K562 (cell line): ENCODE data around the gene ADRA2B. TPM values are rescaled to one million over a fixed set of nuclear protein-coding genes. Genes with fewer than 3 reads are reported as not detected.

ENCODE experiments used
- ARID2 ChIP-seq: fragments of 450-650 bp; IDR thresholded peaks from 2 replicates; pipeline ENCODE4 v1.6.1; 2017; ENCODE audit warnings: antibody characterized with exemption, mild to moderate bottlenecking
- CC2D1A ChIP-seq: fragments of 450-650 bp; IDR thresholded peaks from 2 replicates; pipeline ENCODE4 v1.6.1; 2017; ENCODE audit warnings: mild to moderate bottlenecking
- GATAD2A ChIP-seq: fragments of 450-650 bp; IDR thresholded peaks from 2 replicates; pipeline ENCODE4 v1.6.1; 2017
- HSF4 ChIP-seq: fragments of 250-450 bp; sonication (Bioruptor Pico); IDR thresholded peaks from 2 replicates; pipeline ENCODE4 v2.1.2; 2022; ENCODE audit warnings: mild to moderate bottlenecking, moderate library complexity, borderline replicate concordance
- NCOA4 ChIP-seq: fragments of 450-650 bp; IDR thresholded peaks from 2 replicates; pipeline ENCODE4 v1.6.1; 2018; ENCODE audit warnings: mild to moderate bottlenecking; ENCODE audit not compliant: partially characterized antibody
- RAD21 ChIP-seq, 2 experiments: fragments of 250-450 bp in 1 of 2; fragments of 450-650 bp in 1 of 2; sonication (Bioruptor Pico) in 1 of 2; formaldehyde crosslinking in 1 of 2; IDR thresholded peaks in 1 of 2; conservative IDR thresholded peaks in 1 of 2; 2 replicates each; pipeline versions ENCODE4 v1.4.0 to v1.8.0; 2020 to 2022; ENCODE audit warnings: mild to moderate bottlenecking in 2 of 2, moderate library complexity in 1 of 2
- RB1 ChIP-seq: fragments of 450-650 bp; IDR thresholded peaks from 2 replicates; pipeline ENCODE4 v1.6.1; 2017; ENCODE audit warnings: low read depth, mild to moderate bottlenecking
- RBM34 ChIP-seq: fragments of 200-400 bp; formaldehyde crosslinking; IDR thresholded peaks from 2 replicates; pipeline ENCODE4 v1.6.1; 2018; ENCODE audit warnings: low read length, borderline replicate concordance; ENCODE audit not compliant: insufficient read depth
- REST ChIP-seq, 2 experiments: fragments of 450-650 bp; formaldehyde crosslinking in 1 of 2; IDR thresholded peaks; 2 replicates each; pipeline versions ENCODE4 v1.4.0 to v1.6.1; 2014 to 2020; ENCODE audit warnings: mild to moderate bottlenecking in 2 of 2, borderline replicate concordance in 1 of 2, low read depth in 1 of 2
- STAG1 ChIP-seq: sonication (generic); formaldehyde crosslinking; IDR thresholded peaks from 2 replicates; pipeline ENCODE4 v1.5.0; 2020; ENCODE audit warnings: missing genetic modification reagents, borderline replicate concordance
- ZBED1 ChIP-seq: IDR thresholded peaks from 2 replicates; pipeline ENCODE4 v1.6.1; 2014
- ZFX ChIP-seq: sonication (generic); formaldehyde crosslinking; IDR thresholded peaks from 2 replicates; pipeline ENCODE4 v1.8.0; 2022; ENCODE audit warnings: mild to moderate bottlenecking, missing genetic modification reagents, moderate library complexity
- polyA plus RNA-seq, 8 experiments: library from polyadenylated mRNA; depleted of rRNA in 4 of 8; stranded (reverse) in 5 of 8; unstranded in 3 of 8; fragments of >200 nt; fragmentation: Nextera tagmentation in 2 of 8; fragmentation: Illumina TruSeq in 1 of 8; extraction: Ambion mirVana in 2 of 8; extraction: Trizol in 1 of 8; gene quantifications; 2 replicates each; pipeline versions ENCODE4 v1.2.1 to v1.2.3, GENCODE V29; 2011 to 2014; ENCODE audit warnings: inconsistent platforms in 1 of 8, missing spikeins in 1 of 8
- total RNA-seq, 7 experiments: library from RNA; depleted of rRNA in 6 of 7; stranded (reverse); fragments of >200 nt in 6 of 7; fragmentation: Illumina TruSeq in 2 of 7; extraction: Trizol in 2 of 7; gene quantifications; 2 replicates each; pipeline versions ENCODE4 v1.2.1 to v1.2.3, GENCODE V29; 2011 to 2021; ENCODE audit warnings: low replicate concordance in 1 of 7
- TF ChIP-seq, protein P1 (sequence below): fragments of 450-650 bp; formaldehyde crosslinking; IDR thresholded peaks from 2 replicates; pipeline ENCODE4 v1.4.0; 2020; ENCODE audit warnings: mild to moderate bottlenecking, moderate library complexity
- TF ChIP-seq, protein P2 (sequence below): fragments of 450-650 bp; formaldehyde crosslinking; IDR thresholded peaks from 2 replicates; pipeline ENCODE4 v1.4.0; 2022; ENCODE audit warnings: missing genetic modification characterization

The ADRA2B gene
- total and polyA plus RNA-seq, 9 of the 15 experiments (the other 6 are each of a cell fraction or from before 2014, with no cell fraction given) = not detected

- peak; percentile 83; the same call in 1 of the 2 replicates for TF ChIP-seq REST (IDR thresholded peaks at IDR 0.05; ENCODE audit: borderline replicate concordance)
- TF ChIP-seq REST (CRISPR knock-in tag; IDR thresholded peaks at IDR 0.05; ENCODE audit: low read depth) = no peak
- TF ChIP-seq RBM34 = no peak
- TF ChIP-seq RB1 = peak; percentile 57; the same call in 1 of the 2 replicates
- 0 out of 2 replicates have a peak, but pooled peaks have one; percentile 31 for TF ChIP-seq ZFX
- TF ChIP-seq CC2D1A = 0 out of 2 replicates have a peak, but pooled peaks have one; percentile 39
- peak; percentile 90 for TF ChIP-seq RAD21 (CRISPR knock-in tag; conservative IDR thresholded peaks at IDR 0.05 in 1 of 2, IDR thresholded peaks at IDR 0.05 in 1 of 2)
- TF ChIP-seq HSF4 = no peak
- TF ChIP-seq ZBED1 = no peak
- TF ChIP-seq GATAD2A = no peak
- peak; percentile 49; the same call in 1 of the 2 replicates for TF ChIP-seq ARID2
- TF ChIP-seq, protein P1, sequence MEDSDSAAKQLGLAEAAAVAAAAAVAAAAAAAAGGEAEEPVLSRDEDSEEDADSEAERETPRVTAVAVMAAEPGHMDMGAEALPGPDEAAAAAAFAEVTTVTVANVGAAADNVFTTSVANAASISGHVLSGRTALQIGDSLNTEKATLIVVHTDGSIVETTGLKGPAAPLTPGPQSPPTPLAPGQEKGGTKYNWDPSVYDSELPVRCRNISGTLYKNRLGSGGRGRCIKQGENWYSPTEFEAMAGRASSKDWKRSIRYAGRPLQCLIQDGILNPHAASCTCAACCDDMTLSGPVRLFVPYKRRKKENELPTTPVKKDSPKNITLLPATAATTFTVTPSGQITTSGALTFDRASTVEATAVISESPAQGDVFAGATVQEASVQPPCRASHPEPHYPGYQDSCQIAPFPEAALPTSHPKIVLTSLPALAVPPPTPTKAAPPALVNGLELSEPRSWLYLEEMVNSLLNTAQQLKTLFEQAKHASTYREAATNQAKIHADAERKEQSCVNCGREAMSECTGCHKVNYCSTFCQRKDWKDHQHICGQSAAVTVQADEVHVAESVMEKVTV = peak; percentile 84
- peak; percentile 70; the same call in 1 of the 2 replicates for TF ChIP-seq STAG1 (CRISPR knock-in tag)
- TF ChIP-seq, protein P2, sequence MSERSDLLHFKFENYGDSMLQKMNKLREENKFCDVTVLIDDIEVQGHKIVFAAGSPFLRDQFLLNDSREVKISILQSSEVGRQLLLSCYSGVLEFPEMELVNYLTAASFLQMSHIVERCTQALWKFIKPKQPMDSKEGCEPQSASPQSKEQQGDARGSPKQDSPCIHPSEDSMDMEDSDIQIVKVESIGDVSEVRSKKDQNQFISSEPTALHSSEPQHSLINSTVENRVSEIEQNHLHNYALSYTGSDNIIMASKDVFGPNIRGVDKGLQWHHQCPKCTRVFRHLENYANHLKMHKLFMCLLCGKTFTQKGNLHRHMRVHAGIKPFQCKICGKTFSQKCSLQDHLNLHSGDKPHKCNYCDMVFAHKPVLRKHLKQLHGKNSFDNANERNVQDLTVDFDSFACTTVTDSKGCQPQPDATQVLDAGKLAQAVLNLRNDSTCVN (CRISPR knock-in tag) = no peak
- TF ChIP-seq NCOA4 = no peak
Observed at GRCh38 chr2:96138179-96139145, 22.1 kb upstream of the ADRA2B start, which contains the start of gene ASTL (continued).
